CD1c-positive myeloid dendritic cell (primary cell): ENCODE data around the gene RALGAPB.
"Not testable (repeated sequence)": the region's sequence is repeated elsewhere in the genome, so short reads cannot be mapped to it uniquely, and the experiment has no call there.

Experiments
- DNase-seq: peaks from one replicate; pipeline ENCODE4 v3.0.0-alpha.2; 2016; ENCODE audit errors: extremely low spot score

RALGAPB gene

GRCh38 chr20:38584099-38584763, 111.6 kb downstream of the RALGAPB start:
- no peak for DNase-seq

GRCh38 chr20:38585404-38586180, 112.9 kb downstream of the RALGAPB start:
- DNase-seq = no peak

GRCh38 chr20:38586181-38586525, 113.5 kb downstream of the RALGAPB start:
- no peak for DNase-seq

GRCh38 chr20:38588303-38588702, 115.7 kb downstream of the RALGAPB start:
- DNase-seq = no peak

GRCh38 chr20:38589351-38589750, 116.7 kb downstream of the RALGAPB start:
- DNase-seq = no peak

GRCh38 chr20:38589967-38590675, 117.5 kb downstream of the RALGAPB start:
- DNase-seq = no peak

GRCh38 chr20:38590676-38591473, 118.2 kb downstream of the RALGAPB start:
- no peak for DNase-seq

- DNase-seq = no peak
Observed at GRCh38 chr20:38591474-38592410, 119.1 kb downstream of the RALGAPB start.

- DNase-seq = not testable (repeated sequence)
Observed at GRCh38 chr20:38592411-38592790, 119.8 kb downstream of the RALGAPB start.

GRCh38 chr20:38594281-38594680, 121.6 kb downstream of the RALGAPB start:
- DNase-seq = not testable (repeated sequence)

GRCh38 chr20:38595886-38596285, 123.2 kb downstream of the RALGAPB start:
- not testable (repeated sequence) for DNase-seq

GRCh38 chr20:38599410-38599882, 126.8 kb downstream of the RALGAPB start:
- no peak for DNase-seq

GRCh38 chr20:38600057-38600456, 127.4 kb downstream of the RALGAPB start:
- no peak for DNase-seq

GRCh38 chr20:38601216-38602184, 128.9 kb downstream of the RALGAPB start, which contains the start of gene ARHGAP40:
TSS of gene ARHGAP40 (plus strand) at chr20:38601809.
- no peak for DNase-seq

- no peak for DNase-seq
Observed at GRCh38 chr20:38602185-38602581, 129.5 kb downstream of the RALGAPB start.

- no peak for DNase-seq
Observed at GRCh38 chr20:38603286-38603685, 130.6 kb downstream of the RALGAPB start.

GRCh38 chr20:38604873-38605303, 132.2 kb downstream of the RALGAPB start:
- DNase-seq = no peak

GRCh38 chr20:38607351-38607750, 134.7 kb downstream of the RALGAPB start:
- no peak for DNase-seq

GRCh38 chr20:38608188-38608587, 135.5 kb downstream of the RALGAPB start:
- DNase-seq = no peak
